ENCODE data around the gene YEATS2.

DNA sequence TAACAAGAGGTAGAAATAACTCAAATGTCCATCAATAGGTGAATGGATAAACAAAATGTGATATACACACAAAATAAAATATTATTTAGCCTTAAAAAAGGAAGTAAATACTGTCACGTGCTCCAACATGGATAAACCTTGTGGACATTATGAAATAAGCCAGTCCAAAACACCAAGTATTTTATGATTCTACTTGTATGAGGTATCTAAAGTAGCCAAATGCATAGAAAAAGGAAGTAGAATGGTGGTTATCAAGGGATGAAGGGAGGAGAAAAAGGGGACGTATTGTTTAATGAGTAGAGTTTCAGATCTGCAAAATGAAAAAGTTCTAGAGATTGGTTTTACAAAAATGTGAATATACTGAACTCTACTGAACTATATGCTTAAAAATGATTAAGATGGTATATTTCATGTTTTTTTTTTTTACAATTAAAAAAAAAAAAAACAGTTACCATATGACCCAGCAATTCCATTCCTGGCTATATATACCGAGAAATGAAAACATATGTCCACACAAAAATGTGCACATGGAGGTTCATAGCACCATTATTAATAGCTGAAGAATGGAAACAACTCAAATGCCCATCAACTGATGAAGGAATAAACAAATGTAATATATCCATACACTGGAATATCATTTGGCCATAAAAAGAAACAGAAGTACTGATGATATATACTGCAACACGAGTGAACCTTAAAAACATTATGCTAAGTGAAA lies 156.9 kb downstream of the YEATS2 start:
- TF ChIP-seq CTCF (IDR thresholded peaks at IDR 0.05; ENCODE audit: low read depth, low read length) (no peak), EZH2phosphoT487 (IDR thresholded peaks at IDR 0.05; ENCODE audit: low read depth) (no peak)

Data from OCI-LY3 (cell line).